GM18505 (cell line): ENCODE measurements around the gene SOHLH1.

ENCODE experiments used
- ATAC-seq: cut with Tn5 transposase; IDR thresholded peaks from one replicate; pipeline ENCODE4 v1.9.1; 2021; ENCODE audit not compliant: unreplicated experiment
- POLR2A ChIP-seq: IDR thresholded peaks from 4 replicates; pipeline ENCODE4 v1.6.1; 2011; ENCODE audit warnings: borderline replicate concordance; ENCODE audit not compliant: insufficient read depth, insufficient read length; ENCODE audit errors: extremely low read depth

SOHLH1 gene

DNA sequence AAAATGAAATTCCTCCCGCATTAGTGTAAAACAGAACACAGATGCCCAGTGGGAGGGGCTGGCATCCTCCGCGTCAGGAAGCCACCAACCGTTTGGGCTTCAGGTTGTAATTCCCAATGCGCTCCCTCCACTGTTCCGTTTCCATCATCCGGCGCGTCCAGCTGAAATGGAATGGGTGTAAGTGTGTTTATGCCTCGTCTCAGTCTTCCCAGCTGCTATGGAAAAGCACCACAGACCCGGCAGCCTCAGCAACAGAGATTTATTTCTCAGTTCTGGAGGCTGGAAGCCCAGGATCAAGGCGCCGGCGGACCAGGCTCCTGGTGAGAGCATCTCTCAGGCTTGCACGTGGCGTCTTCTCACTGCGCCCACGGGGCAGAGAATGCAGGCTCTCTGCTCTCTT lies 23.1 kb upstream of the SOHLH1 start:
- ATAC-seq = no peak
- no peak for TF ChIP-seq POLR2A

DNA sequence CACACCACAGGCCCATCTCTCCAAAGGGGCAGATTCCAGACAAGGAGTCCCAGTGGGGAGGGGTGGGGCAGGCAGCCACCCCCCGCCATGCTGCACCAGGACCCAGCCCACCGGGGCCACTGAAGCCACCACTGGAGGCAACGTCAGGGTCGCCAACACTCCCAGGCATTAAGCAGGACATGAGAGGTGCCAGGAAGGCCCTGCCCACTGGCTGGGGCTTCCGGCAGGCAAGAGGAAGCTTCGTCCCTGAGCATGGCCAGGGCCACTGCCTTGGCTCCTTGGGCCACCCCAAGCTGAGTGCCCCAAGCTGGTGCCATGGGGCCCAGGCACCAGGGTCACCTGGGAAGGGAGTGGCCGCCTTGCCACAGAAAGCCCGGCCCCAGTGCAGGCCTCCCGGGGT lies 20.2 kb upstream of the SOHLH1 start:
- TF ChIP-seq POLR2A = no peak
- no peak for ATAC-seq

DNA sequence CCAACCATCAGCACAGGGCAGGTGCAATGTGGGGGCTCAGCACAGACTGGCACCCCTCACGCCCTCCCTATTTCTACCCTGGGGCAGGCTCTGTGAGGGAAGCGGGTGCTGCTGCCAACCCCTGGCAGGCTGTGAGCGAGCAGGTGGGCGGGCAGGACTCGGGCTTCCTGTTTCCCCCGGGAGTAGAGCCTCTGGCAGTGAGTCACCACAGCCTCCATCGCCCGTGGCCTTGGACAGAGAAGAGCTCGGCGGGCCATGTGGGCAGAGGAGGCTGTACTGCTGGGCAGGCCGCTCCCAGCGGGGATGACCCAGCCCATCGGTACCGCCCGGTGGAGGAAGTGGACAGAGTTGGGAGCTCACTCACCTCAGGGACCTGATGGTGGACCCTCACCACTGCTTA lies 19.3 kb upstream of the SOHLH1 start:
- TF ChIP-seq POLR2A = no peak
- no peak for ATAC-seq

DNA sequence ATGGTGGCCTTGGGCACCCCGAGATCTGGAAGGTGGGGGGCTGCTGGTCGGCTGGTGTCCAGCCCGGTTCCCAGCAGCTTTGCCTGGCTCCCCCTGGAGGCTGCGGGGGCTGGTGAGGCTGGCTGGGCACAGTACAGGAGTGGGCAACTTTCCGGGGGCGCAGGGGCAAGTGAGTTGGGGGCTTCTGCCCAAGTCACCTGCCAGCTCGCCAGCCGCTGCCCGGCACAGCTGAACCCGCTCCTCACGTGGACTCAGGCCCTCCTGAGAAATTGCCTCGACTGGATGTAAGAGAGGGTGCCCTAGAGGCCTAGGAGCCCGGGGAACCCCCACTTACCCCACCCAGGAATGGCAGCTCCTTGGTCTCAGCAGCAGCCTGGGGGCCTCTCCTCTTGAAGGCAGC lies 18.1 kb upstream of the SOHLH1 start:
- ATAC-seq = no peak
- no peak for TF ChIP-seq POLR2A

DNA sequence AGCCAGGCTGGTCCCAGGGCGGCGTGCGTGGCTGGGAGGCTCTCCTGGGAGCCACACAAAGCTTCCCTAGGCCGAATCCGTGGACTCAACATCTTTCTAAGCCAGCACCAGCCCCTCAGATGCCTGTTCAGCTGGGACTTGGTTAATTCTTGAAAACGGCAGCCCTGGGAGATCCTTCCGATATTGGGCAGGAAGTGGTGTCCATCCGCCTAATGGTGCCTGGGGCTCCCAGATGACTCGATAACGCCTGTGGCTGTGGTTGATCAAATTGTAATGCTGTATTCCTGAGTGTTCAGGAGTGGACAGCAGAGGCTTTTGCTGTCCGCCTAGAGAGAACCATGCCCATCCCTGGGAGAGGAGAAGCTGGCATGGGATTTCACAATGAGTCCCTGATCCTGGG lies 16.8 kb upstream of the SOHLH1 start:
- no peak for ATAC-seq
- no peak for TF ChIP-seq POLR2A

DNA sequence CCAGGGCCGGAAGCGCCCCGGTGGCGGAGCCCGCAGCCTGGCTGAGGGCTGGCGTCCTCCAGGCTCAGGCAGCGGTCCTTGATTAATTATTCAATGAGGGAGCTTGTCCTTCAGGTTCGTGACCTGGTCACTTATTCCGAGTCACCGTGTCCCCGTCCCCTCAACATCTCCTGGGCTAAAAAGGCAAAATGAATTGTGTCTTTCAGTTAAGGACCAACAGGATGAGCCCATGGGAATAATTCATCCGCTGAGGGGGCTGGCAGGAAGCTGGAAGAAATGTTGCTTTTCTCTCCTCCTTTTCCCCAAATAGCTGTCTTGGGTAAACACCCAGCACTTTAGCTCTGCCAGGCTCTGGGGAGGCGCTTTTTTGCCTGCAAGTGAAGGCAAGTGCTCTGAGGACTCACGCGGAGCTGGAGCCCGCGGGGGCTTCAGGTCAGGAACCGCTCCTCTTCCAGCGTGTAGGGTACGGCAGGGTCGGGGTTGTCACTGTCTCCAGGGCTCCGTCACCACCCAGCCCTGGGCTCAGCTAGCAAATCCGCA lies 15.8 kb upstream of the SOHLH1 start:
- ATAC-seq = no peak
- TF ChIP-seq POLR2A = no peak

DNA sequence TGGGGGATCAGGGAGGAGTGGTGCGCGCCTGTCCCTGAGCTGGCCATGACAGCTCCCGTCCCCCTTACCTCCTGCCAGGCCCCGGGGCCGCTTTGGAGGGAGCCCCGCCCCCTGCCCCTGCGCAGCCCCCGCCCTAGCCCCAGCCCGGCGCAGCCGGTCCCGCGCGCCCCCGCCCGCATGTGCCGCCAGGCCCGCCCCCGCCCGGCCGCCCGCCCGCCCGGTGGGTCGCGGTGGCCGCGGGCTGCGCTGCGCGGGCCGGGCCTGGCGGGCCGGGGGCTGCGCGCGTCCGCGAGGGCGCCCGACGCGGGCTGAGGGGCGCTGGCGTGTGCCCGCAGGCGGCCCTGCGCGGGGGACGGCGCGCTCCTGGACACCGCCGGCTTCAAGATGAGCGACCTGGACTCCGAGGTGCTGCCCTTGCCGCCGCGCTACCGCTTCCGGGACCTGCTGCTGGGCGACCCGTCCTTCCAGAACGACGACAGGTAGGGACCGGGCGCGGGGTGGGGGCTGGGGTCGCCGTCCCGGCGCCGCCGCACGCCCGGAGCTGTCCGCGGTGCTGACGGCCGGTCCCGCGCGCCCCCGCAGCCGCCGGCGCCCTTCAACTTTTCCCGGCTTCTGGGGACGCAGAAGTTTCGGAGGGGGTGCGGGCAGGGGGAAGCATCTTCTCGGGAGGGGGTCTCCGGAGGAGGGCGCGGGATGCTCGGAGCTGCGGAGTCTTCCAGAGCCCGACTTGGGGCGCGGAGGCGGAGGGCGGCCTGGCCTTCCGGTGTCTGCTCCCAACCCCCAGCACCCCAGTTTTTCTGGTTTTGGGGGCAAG lies 15.2 kb upstream of the SOHLH1 start:
- ATAC-seq = no peak
- TF ChIP-seq POLR2A = no peak

DNA sequence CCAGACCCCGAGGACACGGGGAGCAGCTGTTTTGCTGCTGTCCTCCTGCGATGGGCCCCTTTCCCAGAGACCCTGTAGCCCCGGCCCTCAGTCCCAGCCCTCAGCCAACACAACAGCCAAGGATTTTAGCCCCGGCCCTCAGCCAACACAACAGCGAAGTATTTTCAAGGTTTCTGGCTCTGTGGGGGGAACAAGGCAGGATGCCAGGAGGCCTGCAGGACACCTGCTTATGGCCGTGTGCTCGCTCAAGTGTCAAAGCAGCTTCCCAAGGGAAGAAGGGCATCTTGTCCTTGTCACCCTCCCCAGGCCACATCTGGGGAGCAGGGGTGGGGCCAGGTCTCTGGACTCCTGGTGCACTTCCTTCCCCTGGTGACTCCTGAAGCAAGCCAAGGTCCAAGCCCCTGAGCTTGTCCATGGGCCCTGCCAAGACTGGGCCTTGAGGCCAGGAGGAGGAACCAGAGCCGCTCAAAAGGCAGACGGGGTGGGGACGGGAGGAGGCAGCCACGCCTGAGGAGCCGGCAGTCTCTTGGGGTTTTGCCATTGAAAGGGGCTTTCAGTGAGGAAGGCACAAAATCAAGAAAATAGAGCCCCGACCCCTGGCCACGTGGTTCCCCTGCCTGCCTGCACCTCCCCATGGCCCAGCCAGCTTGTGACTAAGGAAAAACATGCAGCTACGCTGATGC lies 13.5 kb upstream of the SOHLH1 start:
- no peak for ATAC-seq
- no peak for TF ChIP-seq POLR2A

DNA sequence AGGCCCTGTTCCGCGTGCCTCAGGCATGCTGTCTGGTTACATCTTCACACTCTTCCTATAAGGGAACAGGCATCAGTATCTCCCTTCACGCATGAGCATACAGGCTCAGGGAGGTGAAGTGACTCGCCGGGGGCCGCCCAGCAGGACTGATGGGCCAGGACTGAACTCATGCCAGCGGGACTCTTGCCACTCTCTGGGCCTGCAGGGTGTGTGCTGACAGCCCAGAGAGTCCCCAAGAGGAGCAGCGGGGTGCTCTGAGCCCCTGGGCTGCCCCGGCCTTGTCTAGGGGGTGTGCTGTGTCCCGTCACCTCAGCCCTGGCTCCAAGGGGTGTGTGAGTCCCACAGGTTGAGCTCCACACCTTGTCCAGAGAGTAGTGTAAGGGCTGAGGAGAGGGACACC lies 12.6 kb upstream of the SOHLH1 start:
- no peak for TF ChIP-seq POLR2A
- no peak for ATAC-seq

DNA sequence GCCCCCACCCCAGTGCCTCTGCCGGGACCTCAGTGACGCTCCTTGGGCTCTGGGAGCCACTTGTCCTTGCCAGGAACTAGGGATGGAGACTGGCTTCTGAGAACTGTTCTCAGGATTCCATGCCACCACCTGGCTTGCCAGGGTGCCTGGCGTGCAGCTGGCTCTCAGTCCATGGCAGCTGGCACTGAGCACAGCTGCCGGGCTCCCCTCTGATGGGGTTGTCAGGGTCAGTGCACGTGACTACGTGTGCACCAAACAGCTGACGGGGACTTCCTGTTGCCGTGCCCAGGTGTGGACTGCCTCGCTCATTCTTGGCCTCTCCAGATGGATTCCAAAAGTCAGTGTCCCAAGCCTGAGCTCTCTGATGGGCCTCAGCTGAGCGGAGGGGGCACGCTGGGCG lies 12.1 kb upstream of the SOHLH1 start:
- TF ChIP-seq POLR2A = no peak

DNA sequence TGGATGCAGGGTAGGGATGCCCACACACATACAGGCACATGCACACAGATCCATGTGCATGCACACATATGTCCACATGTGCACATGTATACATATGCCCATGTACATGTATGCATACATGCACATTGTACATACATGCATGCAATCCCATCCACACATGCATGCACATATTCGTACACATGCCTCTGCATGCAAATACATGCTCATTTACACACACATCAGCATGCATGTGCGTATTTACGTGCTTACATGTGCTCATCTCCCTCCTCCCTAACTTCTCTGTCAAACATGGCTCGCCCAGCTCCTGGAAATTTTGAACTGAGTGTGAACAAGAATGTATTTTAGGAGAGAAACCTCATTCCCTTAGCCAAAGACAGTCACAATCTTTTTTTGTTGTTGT lies 8.9 kb upstream of the SOHLH1 start:
- no peak for TF ChIP-seq POLR2A
- no peak for ATAC-seq

More for the DNA sequence above, 12.1 kb upstream of the SOHLH1 start:
- no peak for ATAC-seq

DNA sequence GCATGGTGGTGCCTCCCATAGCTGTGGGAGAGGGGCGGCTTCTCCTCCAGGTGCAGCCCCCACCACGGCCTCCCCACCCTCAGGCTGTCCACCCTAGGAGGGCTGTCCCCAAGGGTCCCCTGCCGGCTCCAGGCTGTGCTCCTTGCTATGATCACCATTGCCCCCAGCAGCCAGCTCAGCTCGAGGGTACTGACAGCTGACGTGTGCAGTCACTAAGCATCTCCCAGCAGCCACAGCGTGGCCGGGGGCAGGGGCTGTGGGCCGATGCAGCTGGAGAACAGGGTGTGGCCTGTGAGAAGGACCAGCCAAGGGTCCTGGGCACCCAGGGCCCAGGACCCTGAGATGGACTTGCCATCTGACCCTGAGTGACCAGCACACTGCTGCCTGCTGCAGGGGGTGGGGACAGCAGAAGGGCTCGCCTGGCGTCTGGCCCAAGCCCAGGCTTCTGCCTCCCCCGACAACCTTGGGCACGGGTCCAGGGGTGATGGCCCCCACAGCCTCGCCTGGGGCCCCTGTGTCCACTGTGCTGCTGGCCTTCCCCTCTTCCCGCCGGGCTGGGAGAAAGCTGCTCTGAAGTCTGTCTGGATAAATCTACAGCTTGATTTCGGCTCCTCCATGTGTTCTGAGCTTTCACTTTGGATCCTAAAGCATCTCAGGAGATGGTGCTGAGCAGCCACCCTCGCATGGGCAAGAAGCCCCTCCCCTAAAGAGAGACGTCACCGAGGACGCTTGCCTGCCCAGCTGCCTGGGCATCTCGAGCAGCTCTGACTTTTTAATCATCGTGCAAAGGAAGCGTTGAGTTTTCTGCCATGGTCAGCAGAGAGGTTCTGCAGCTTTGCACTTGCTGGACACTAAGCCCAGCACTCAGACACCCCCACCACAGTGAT lies 8.2 kb upstream of the SOHLH1 start:
- TF ChIP-seq POLR2A = no peak

DNA sequence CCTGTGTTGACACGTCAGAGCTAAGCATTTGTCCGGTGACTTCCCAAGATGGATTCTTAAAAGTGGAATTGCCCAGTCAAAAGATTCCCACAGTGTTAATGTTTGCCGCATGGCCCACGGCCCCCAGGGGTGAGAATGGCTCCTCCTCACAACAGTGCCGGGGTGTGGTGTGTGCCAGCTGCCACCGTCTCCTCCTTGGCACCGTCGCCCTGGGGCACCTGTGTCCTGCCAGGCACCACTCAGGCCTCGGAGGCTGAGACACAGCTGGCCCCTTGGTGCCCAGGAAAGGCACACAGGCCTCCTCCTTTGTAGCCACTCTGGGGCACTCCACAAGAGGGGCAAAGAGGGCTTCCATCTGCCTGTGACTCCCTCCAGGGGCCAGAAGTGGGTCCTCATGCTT lies 7.0 kb upstream of the SOHLH1 start:
- no peak for ATAC-seq
- TF ChIP-seq POLR2A = no peak

More for the DNA sequence above, 8.2 kb upstream of the SOHLH1 start:
- ATAC-seq = no peak
